GM18907 (cell line): ENCODE results near the gene KCNQ1OT1.

Experiments used
- ATAC-seq: cut with Tn5 transposase; IDR thresholded peaks from one replicate; pipeline ENCODE4 v1.9.1; 2021; ENCODE audit warnings: mild to moderate bottlenecking, moderate library complexity; ENCODE audit not compliant: unreplicated experiment

The KCNQ1OT1 gene

GRCh38 chr11:2737866-2738265, 38.1 kb upstream of the KCNQ1OT1 start:
- no peak for ATAC-seq

- no peak for ATAC-seq
These were observed 37.4 kb upstream of the KCNQ1OT1 start for GRCh38 chr11:2737226-2737590.

GRCh38 chr11:2736577-2737225, 36.9 kb upstream of the KCNQ1OT1 start:
- ATAC-seq = no peak

GRCh38 chr11:2735053-2735589, 35.3 kb upstream of the KCNQ1OT1 start:
- no peak for ATAC-seq

DNA sequence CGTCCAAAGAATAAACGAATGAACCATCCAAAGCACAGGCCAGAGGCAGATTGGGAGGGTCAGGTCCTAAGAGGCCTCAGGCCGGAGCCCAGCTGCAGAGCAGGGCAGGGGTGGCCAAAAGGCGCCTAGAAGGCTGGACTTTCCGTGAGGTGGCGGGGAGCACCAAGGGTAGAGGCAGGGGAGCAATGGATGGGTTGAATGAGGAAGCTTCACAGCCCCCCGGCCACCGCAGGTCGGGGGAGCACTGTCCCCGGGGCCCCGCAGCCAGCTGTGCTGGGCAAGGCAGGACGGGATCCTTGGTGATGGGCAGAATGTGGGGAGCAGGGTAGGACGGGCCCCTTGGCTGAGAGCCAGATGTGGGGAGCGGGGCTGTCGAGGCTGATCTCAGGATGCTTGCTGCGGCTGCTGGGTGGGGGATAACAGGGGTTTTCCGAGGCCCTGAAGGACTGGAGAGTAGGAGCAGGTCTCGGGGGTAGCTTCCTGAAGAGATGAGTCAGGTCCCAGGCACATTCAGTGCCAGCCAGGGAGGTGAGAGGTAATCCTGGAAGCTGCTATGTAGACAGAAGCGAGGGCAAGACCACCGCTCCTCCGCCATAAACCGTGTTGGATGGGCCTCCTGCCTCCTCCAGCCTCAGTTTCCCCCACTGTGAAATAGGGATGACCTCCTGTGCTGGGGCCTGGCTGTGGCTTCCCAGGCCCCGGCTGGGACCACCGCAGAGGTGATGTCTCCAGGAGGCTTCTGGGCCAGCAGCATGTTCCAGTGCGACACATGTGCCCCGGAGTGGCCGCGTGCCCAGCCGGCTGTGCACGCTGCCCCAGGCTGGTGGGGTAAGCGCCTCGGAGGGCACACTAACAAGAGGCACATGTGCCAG, 34.6 kb upstream of the KCNQ1OT1 start:
- ATAC-seq = no peak

DNA sequence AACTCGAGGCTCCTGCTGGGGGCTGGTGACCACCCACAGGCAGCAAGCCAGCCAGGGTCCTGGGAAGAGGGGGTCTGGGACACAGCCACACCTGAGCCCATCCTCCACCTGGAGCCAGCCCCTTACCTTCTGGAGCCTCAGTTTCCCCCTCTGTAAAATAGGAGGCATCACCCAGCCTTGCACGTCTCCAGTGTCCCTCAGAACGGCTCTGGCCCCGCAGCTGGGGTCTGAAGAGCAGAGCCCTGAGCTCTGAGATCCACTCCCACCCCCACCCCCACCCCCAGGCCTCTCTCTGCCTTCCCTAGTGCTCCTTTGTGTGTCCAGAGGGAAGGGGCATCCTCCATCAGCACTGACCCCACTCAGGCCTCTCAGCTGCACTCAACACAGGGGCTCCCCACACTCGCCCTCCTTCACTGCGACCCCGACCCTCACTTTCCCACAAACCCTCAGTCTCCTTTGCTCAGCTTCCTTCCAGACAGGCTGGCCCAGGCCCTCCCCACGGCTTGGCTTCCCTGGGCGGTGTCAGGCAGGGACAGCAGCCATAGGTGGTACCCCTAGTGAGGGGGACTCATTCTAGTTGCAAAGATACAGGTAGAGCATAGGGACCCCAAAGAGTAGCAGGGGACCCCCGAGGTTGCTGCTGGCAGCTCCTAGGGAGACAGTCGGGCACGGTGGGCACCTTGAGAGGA, 33.3 kb upstream of the KCNQ1OT1 start:
- ATAC-seq = no peak

GRCh38 chr11:2732261-2732939, 32.6 kb upstream of the KCNQ1OT1 start:
- ATAC-seq = no peak

DNA sequence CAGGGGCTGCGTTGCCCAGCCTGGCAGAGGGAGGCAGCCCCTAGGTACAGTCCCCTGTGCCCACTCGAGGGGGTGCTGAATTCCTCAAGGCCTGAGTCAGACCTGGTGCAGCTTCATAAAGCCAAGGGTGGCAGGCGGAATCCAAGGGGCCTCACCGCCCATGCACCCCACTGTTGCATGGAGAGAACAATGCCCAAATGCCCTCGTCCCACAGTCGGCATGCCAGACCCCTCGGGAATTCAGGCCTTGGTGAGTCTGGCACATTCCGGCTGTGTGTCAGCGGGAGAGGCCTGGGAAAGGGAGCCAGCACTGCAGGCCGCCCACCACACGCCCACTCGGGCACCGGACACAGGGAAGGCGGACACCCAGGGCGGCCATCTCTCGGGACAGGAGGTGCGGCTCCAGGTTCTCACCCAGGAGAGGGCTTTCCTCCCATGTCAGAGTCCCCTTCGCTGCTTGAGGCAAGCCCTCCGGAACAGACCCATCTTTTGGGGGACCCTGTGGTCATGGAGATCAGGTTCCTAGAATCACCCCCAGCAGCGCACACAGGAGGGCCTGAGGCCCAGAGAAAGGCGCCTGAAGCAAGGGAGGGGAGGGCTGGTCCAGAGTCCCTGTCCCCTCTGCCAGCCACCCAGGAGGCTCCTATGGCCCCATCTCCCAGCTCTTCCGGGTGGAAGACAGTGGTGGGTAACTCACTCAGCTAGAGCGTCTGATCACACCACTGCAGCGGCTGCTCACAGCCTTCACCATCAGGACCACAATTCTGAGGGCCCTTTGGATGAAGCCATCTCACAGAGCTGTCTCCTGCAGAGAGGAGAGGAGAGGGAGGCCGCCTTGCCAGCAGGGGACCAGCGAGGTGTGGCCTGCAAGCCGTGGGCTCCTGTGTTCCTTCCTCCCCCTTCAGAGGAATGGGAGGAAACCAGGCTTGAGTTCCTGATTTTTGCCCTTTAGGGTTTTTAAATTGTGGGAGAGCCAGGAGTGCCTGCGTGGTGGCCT, 31.6 kb upstream of the KCNQ1OT1 start:
- no peak for ATAC-seq

DNA sequence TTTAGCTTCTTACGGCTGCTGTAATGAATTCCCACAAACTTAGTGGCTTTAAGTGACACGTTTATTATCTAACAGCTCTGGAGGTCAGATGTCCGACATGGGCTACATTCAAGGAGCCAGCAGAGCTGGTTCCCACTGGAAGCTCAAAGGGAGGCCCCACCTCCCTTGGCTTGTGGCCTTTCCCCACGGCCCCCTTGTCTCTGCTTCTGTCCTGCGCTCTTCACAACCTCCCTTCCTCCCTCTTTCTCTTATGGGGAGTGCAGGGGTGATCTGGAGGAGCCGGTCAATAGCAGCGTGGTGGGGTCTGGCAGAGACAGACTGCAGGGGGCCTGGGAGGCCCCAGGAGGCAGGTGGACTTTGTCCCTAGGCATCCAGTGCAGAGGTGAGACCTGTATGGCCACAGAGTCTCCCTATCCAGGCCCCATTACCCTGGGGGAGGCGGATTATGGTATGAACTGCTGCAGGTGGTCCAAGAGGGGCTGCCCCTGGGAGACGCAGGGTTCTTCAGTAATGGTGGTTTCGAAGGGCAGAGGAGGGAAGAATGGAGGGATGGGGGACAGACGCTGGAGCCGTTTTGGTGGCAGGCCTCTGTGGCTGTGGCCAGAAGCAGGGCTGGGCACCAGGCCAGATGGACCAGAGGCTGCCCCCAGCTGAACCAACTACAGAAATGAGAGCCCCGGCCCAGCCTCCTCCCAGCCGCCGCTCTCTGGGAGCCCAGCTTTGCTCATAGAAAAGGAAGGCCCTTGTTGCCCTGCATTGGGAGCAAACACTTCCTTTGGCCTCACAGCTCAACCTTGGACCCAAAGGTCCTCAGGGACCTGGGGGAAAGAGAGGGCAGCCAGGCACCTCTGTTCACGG, 30.7 kb upstream of the KCNQ1OT1 start:
- ATAC-seq = no peak

GRCh38 chr11:2729841-2730240, 30.0 kb upstream of the KCNQ1OT1 start:
- no peak for ATAC-seq

- ATAC-seq = no peak
These were observed 29.0 kb upstream of the KCNQ1OT1 start for GRCh38 chr11:2728663-2729332.

DNA sequence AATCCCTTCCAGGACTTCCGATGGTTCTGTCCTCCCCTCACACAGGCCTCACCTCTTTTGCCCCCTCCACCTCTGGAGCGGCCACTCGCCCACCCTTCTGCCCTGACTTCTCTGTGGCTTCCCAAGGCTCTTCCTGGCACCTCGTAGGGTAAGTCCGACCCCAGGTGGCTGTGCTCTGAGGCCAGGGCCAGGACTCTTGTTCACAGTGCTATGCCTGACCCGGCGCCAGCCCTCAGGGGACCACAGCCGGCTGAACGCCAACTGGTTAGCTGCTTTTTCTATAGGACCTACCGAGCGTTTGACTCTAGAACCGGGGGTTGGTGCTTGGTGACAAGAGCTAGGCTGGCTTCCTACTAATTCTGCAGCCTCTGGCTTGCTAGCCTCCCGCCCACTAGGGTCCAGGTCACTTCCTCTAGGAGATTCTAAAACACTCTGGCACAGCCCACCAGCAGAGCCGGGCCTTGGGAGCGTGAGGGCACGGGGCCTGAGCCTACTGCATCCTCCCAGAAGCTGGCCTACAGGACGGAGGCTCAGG, 28.4 kb upstream of the KCNQ1OT1 start:
- no peak for ATAC-seq

GRCh38 chr11:2726964-2727363, 27.2 kb upstream of the KCNQ1OT1 start:
- no peak for ATAC-seq

GRCh38 chr11:2725368-2726300, 25.8 kb upstream of the KCNQ1OT1 start:
- ATAC-seq = no peak

DNA sequence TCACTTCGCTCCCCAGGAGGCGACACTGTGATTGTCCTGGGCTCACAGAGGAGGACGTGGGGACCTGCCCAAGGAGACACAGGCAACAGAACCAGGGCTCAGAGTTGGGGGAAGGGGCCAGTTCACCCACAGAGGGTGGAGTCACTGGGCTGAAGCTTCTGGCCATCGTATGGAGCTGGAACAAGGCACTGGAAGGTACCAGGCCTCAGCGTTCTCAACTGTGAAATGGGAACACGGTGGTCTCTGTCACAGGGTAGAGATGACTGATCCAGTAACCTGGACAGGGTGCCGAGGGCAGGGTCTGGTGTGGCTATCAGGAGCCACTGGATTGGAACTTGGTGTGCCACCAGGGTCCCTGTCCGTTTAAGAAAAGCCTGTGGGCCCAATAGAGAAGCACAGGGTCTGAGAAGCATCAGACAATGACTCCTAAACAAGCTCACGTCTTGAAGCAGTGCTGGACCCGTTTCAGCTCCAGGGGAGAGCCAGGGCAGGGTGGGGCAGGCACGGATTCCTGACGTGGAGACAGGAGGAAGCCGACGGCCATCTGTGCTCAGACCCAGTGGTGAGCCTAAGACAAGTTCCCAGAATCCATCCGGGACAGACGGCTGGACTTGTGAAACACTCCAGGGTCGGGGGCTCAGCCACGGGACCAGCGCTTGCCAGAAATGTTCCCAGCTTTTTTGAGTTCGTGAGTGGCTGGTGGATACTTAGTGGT, 25.0 kb upstream of the KCNQ1OT1 start:
- no peak for ATAC-seq

DNA sequence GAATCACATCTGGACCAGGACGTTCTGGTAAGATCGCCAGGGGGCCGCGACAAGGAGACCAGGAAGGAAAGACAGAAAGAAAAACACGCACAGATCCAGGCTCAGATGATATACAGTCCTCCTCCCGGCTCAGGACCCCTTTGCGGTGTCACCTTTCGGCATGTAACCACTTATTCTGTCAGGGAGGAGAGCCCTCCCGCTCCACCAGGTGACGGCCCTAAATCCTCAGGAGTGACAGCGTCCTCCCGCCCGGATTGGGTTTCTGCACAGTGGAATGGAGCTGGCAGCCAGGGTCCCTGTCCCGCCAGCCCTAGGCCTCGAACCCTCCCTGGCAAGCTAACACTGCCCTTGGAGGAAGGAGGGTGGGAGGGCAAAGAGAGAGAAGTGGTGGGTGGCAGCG, 24.3 kb upstream of the KCNQ1OT1 start:
- ATAC-seq = no peak
